NCI-H2081 (cell line): ENCODE results near the gene LRIG1.

Experiments used
- DNase-seq, 2 experiments: peaks; one replicate each; lab custom pipeline; 2025; lab: John Stamatoyannopoulos, UW

Gene LRIG1

DNA sequence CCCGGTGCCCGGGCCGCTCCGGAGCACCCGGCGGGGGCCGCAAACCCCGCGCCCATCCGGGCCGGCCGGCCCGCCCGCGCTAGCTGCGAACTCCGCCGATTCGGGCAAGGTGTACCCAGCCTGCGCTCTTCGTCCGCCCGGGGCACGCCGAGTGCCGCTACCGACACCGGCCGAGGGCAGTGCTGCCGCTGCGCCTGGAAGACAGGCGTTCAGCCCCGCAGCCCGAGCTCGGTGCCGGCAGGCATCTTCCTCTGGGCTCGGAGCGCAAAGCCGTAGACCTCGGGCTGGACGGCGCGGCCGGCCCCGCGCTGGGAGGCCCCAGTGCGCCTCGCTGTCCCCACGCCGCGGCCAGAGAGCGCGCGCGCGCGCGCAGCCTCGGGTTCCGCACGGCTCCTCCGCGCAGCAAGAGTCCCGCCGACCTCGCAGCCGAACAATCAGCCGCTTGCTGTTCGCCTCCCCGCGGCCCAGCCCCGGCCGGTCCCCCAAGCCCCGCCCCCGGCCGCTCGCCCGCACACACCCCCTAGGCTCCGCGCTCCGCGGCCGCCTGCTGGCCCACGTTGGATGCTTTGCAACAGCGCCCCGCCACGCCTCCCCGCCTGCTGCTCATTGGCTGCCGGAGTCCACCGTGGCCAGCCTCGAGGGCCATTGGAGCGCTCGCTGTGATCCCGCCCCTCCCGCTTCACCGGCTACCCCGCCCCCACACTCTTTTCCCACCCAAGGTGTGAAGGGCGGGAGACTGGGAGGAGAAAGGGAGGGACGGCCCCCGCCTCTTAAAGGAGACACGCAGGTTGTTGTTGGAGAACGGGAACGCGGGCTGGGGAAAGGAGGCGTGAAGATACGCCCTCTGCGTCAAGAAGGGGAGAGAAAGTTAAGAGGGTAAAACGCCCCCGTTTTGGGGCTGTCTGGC is at the start of gene LRIG1:
Gene LRIG1, minus strand, starts transcription at position 447 of the 907 bp plus-strand sequence. CDS start 615 bp downstream, outside the sequence.
- DNase-seq: peak; percentile 94 to 95

- DNase-seq: no peak
These were observed 44.0 kb upstream of the LRIG1 start for GRCh38 chr3:66544619-66545429.

DNA sequence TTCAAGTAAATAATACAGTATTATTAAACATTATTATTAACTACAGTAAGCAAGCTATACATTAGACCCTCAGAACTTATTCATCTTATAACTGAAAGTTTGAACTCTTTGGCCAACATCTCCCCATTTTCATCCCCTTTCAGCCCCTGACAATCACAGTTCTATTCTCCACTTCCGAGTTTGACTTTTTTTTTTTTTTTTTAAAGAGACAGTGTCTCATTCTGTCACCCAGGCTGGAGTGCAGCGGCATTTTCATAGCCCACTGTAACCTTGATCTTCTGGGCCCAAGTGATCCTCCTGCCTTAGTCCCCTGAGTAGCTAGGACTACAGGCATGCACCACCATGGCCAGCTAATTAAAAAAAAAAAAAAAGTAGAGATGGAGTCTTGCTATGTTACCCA is 41.3 kb upstream of the LRIG1 start:
- no peak for DNase-seq

DNA sequence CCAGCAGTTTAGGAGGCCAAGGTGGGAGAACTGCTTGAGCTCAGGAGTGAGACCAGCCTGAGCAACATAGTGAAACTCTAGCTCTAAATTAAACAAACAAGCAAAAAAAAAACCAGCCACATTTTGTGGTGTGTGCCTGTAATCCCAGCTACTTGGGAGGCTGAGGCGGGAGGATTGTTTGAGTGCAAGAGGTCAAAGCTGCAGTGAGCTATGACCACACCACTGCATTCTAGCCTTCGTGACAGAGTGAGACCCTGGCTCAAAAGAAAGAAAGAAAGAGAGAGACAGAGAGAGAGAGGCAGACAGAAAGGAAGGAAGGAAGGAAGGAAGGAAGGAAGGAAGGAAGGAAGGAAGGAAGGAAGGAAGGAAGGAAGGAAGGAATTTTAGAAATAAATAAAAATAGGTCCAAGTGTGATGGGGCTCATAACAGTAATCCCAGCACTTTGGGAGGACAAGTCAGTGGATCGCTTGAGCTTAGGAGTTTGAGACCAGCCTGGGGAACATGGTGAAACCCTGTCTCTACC is 38.7 kb upstream of the LRIG1 start:
- no peak for DNase-seq

DNA sequence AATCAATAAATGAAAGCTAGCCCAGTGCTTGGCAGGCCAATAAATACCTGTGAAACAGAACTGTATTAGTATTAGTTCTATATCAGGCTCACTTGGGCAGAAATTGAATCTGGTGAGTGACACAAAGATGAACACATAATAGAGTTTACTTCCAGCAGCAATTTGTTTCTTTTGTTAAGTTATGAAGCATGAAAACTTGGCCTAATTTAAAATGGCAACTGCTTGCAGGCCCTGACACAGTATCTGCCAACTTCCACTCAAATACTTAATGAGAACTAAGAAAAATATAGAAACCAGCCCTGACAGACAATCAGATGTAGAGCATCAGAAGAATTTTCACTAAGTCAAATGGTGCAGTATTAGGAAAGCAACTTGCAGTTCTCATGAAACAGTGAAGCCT is 37.6 kb upstream of the LRIG1 start:
- no peak for DNase-seq

GRCh38 chr3:66537735-66538134 is 36.9 kb upstream of the LRIG1 start:
- DNase-seq: no peak

DNA sequence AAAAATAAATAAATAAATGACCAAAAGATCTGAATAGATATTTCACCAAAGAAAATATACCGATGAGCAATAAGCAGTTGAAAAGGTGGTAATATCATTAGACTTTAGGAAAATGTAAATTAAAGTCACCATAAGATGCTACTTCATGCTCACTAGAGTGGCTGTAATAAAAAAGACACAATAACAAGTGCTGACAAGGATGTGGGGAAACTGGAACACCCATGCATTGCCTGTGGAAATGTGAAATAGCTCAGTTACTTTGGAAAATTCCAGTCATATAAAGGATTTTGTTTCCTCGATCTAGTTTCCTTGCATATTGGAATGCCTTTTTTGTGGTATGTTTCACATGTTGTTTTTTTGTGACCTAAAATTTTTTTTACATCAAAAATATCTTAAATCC is 36.0 kb upstream of the LRIG1 start:
- DNase-seq: no peak

DNA sequence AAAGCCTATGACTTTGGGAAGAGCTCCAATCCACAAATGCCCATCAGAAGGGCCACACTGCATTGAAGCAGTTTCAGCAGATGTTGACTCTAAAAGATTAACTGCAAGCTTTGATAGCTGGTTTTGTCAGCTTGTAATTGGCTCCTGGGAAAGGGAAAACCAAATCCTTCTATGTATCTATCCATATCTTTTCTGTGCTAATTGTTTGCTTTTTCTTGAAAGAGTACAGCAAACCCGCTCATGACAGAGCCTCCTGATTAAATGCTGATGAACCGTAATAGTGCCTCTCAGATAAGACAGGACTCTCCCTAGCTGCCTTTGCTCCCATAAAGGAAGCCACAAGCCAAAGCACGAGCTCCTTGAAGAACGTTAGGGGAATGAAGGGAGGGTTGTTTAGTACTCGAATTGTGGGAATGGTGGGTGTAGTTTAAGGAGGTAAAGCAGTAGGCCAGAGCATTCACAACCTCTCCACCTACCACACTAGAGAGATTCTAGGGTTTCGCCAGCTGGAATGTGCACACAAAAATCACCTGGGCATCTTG is 33.6 kb upstream of the LRIG1 start:
- DNase-seq: no peak

GRCh38 chr3:66532613-66533012 is 31.8 kb upstream of the LRIG1 start:
- DNase-seq: no peak

DNA sequence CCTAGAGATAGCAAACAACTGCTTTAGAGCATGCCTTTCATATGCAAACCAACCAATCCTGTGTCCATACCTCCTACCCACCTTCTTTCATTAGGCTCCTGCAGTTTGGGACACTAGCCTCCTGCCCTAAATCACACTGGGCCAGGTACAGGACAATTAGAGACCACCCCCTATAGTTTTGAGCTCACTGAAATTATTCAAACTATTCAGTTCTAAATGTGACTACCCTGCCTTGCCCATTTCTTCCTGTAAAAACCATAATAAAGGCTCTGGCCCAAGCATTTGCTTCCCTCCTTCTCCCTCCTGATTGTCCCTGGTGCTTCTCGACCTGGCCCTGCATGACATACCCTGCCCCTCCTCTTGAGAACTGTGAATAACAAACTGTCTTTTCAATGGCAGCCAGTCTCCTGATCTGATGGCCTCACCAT is 31.4 kb upstream of the LRIG1 start:
- DNase-seq: no peak

DNA sequence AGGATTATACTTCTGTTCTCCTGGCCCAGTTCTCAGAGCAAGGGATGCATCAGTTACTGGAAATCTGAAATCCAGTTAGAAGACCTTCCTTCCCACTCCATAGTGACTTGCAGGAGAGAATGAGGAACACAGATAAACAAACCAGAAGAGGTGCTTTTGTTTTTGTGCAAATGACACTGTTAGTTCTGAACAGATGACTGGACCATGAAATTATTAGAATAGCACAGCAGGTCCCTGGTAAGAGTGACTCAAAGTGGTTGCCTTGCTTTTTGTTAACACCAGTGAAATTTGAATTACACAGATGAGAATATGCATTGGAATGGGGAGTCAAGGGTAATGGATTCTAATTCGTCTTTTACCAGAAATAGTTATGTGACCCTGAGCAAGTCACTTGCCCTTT is 30.4 kb upstream of the LRIG1 start:
- no peak for DNase-seq

- DNase-seq: peak in 1 of 2 experiments; percentile 1
These were observed 26.4 kb upstream of the LRIG1 start for GRCh38 chr3:66527246-66527645.

DNA sequence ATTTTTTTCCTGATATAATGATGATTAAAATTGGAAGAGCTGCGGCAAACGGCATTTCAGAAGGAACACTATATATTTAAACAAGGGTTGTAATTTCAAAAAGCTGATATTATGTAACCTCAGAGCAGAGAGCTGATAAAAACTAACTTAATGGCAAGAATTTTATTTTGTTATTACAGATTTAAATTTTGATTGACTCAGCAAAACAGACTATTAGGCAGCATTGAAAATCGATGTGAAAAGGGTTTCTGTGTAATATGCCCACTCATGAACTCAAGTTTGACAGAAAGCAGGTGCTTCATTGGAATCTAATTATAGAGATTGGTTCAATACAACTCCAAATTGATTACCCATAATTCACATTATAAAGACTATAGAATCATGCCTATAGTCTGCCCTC is 24.9 kb upstream of the LRIG1 start:
- no peak for DNase-seq

DNA sequence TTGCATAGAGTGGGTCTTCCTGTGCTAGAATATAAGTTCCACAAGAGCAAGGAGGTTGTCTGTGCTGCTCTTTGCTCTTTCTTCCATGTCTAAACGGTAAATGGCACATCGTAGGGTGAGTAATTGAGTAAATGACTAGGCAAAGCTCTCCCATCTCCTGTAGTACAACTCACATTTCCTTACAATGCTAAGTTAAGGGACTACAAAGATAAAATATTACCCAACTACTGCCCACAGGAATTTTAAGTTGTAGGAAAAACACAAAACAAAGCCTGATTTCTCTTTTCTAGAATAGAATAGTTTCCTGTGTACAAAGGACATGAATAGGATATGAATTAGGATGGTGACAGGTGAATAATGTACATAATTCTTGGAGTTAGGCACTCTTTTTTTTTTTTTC is 19.9 kb upstream of the LRIG1 start:
- no peak for DNase-seq

DNA sequence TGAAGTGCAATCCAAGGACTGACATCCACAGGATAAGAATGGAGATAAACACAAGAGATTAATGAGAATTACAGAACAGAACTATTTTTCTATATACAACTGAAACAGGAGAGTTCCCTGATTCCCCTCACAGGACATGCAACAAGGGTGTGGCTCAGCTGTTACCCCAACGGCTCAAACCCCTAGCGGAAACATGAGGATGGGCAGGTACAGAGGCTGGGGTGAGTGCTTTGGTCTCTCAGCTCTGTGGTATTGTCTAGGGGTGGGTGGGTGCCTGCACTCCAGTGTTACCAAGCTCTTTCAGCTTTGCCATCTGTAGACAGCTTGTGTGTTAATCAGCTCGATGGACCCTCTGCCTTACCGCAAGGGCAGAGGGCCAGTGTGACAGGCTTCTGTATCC is 17.8 kb upstream of the LRIG1 start:
- DNase-seq: no peak

- DNase-seq: no peak
These were observed 17.3 kb upstream of the LRIG1 start for GRCh38 chr3:66518126-66518525.

GRCh38 chr3:66517241-66517640 is 16.4 kb upstream of the LRIG1 start:
- no peak for DNase-seq

DNA sequence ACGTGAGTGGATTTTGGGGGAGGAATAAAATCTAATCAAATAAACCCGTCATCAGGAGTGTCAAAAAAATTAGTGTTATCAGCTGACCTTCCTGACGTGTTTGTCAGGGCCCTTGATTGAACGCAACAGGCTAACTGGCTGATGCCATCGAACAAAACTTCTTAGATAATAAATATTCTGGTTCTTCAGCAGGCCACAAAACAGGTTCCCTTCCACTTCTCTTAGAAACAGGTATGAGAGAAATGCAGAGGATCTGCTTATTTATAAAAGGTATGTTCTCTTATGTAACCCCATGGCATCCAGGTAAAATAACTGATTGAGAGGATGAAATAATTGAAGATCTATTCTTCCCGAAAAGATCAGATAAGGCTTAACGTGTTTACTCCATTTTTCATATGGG is 7.6 kb upstream of the LRIG1 start:
- no peak for DNase-seq

DNA sequence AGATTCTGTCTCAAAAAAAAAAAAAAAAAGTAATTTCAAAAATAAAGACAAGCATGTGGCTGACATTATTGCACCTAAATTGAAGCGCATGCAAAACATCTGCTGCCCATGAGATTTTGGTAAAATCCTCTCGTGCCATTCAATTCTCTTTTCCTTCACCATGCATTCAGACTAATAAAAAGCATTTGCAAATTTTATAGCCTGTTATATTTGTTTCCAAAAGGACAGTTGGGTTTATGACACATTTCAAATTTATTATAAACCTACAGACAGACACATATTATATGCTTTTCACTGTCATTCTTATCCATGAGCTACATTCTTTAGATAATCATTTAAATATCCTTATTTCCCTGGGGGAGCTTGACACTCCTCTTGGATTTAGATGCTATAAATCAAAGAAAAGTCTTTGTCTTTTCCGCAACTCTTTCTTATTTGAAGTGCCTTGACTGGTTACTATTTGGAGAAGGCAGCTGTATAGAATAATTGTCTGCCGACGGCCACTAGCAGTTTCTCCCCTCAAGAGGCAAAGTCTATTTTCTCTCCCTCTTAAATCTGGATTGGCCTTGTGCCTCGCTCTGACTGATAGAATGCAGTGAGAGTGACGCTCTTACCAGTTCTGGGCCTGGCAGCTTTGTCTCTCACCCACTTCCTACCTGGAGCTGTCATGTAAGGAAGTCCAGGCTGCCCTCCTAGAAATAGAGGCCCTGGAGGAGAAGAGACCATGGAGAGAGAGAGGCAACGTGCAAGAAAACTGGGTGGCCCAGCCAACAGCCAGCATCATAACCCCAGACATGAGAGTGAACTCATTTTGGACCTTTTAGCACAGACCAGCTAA is 6.8 kb upstream of the LRIG1 start:
- no peak for DNase-seq

DNA sequence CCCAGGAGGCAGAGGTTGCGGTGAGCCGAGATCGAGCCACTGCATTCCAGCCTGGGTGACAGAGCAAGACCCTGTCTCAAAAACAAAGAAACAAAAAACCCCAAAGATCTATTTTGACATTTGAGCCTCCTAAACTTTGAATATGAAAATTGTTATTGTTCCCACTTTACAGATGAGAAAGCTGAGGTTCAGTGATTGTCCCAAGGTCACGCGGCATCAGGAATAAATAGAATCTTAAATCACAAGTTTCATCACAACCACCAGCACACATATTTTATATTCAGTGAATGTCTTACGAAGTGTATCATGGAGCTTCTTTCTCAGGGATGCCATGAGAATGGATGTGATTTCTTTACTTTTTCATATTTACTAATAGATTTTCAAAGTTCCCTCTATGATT is 5.3 kb upstream of the LRIG1 start:
- DNase-seq: no peak

GRCh38 chr3:66504850-66505641 is 4.2 kb upstream of the LRIG1 start:
- DNase-seq: no peak
